ENCODE data around the gene RNF39.

- no peak for TF ChIP-seq CTCF (IDR thresholded peaks at IDR 0.05; ENCODE audit: low read depth, low read length)
- TF ChIP-seq EZH2phosphoT487 (IDR thresholded peaks at IDR 0.05; ENCODE audit: low read depth), result no peak
Observed at GRCh38 chr6:30073489-30074235, 1.9 kb downstream of the RNF39 start.

All from OCI-LY3 (cell line).